SKM-1 treated with dmso at 0.1 percent for 144 hours (cell line): ENCODE measurements around the gene TAS2R16.

ENCODE experiments used
- DNase-seq: peaks from one replicate; lab custom pipeline; 2025; ENCODE audit not compliant: unreplicated experiment; lab: John Stamatoyannopoulos, UW

TAS2R16 gene

DNA sequence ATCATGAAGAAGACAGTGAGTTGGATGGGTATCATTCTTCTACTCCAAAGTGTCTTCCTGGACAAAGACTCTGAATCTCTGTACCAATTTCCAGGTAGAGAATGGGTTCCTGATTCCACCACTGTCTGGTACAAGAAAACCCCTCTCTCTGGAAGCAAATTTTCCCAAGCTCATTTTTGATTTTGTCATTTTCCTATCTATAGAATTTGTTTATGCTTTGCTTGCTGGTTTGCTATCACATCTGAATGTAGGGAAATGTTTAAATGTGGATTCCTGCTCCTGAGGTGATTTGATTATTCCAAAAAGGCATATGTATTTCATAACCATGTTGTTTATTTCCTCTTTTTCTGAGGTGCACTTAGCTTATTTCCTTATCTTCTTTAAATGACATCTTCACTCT, at the start of gene TAS2R16:
Gene TAS2R16 (minus strand): TSS at position 101 of the 400 bp plus-strand sequence. CDS start 66 bp downstream, at position 35.
- DNase-seq = no peak

DNA sequence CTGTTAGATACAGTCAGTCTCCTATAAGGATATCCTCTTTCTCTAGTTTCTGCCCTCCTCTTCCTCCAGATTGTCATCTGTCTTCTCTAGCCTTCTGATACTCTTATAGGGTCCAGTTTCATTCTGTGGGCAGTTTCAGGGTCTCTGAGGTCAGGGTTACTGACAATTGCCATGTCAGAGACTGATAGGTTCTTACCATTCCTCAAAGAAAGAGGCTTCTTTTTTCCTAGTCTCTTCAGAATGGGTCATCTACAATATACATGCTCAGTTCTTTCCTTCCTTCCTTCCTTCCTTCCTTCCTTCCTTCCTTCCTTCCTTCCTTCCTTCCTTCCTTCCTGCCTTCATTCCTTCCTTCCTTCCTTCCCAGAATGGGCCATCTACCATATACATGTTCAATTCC, 48.1 kb upstream of the TAS2R16 start:
- DNase-seq = no peak

GRCh38 chr7:123041101-123041500, 45.6 kb upstream of the TAS2R16 start:
- DNase-seq = no peak

DNA sequence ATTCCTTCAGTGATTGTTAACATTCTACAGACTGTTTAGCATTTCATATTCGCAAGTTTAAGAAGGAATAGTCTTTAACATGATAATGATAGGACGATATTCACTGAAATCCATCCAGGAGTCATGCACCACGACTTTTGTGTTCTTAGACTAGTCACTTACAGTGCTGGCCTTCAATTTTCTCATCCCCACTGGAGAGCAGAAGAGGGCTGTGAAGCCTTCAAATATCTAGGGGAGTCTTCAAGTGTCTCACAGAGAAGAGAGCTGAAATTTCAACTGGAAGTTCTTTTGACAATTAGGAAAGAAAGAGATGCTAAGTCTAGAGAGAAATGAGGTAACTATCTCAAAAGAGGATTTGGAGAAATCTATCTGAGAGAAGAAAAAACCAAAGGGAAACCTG, 43.8 kb upstream of the TAS2R16 start:
- DNase-seq = no peak

DNA sequence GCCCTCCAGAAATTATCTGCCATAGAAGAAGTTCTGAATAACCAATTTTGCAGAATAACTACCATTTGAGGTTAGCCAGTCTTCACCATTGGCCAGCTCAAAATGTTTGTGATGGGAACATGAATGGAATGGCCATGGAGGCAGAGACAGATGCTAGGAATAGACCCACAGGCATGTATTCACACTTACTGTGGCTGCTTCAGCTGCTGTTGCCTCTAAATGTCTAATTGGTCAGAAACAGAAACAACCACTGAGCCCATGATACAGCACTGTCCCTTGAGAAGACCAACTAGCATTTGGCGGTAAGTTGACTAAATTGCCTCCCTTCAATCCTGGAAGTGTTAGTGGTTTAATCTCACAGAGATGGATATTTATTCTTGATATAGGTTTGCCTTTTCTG, 38.6 kb upstream of the TAS2R16 start:
- no peak for DNase-seq

GRCh38 chr7:123030631-123031030, 35.1 kb upstream of the TAS2R16 start:
- no peak for DNase-seq

GRCh38 chr7:123028339-123028738, 32.8 kb upstream of the TAS2R16 start:
- no peak for DNase-seq

DNA sequence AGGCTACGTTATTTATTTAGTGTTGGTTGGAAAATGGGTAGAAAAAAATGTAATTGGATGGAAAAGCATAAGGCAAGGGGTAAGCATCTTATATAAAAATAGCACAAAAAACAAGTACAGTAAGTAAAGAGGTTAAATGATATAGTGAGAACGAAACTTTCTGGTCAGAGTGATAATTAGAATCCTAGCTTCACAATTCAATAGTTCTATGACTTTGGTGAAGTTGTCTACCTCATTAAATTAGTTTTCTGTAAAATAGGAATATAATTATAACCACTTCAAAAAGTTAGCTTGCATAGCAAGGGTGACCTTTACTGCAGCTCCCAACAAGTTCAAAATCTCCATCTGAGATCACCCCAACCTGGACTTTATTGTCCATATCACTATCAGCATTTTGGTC, 30.8 kb upstream of the TAS2R16 start:
- no peak for DNase-seq

DNA sequence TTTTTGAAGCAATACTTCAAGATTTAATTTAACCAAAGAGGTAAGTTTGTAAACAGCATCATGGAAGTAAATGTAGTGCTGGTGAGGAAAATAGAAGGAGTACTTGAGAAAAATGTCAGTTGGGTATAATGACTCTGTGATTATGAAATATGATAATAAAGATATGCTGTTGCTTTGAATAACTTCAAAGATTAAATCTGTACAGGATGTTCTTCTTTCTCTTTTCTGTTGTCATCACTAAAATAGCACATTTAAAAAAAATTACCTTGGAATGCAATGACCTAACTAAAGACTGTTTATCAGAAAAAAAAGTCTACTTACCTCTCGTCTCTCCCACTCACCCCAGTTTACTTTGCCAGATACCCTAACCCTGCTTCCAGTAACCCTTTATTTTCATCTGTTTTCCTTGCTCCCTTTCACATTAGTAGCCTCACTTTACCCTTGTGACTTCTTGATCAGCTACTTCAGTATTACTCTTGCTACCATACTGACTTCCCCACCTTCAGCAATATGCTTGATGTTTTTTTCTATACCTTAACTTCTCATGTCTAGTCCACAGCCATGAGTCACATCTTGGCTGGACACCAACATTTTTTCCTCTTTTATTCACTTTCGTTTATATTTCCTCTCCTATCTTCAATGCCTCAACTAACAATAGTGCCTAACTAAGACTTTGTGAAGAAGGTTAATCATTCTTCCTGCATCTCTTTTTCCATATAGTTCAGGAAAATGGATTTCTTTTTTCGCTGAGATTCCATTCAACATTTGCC, 29.7 kb upstream of the TAS2R16 start:
- no peak for DNase-seq

DNA sequence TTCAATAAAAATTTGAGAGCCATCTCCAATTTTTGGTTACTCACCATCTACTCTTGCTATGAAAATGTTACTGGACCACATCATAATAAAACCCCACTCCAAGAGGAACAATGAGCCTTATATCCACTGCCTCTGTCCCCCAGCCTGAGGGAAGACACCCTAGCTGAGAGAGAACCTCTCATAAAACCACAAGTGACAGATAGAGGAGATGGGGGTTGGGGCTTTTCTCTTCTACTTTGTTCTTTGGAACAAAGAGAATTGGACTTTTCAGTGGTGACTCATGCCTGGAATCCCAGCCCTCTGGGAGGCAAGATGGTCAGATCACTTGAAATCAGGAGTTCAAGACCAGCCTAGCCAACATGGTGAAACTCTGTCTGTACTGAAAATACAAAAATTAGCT, 27.6 kb upstream of the TAS2R16 start:
- DNase-seq = no peak

DNA sequence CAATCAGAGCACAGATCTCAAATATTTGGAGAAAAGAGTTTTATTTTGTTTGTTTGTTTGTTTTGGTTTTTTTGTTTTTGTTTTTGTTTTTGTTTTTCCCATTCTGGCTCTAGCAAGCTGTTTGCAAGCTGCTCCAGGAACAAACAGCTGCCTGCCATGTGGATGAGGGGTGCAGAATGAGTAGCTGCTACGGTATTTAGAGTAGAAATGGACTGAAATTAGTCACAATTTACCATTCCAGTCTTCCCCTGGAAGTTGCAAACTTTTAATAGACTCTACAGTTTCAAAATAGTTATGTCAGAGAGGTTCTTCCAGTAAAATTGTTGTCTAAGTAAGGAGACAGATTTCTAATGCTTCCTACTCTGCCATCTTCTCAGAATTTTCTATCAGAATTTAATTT, 27.1 kb upstream of the TAS2R16 start:
- no peak for DNase-seq

- DNase-seq = no peak
Observed at GRCh38 chr7:123012435-123012834, 16.9 kb upstream of the TAS2R16 start.

GRCh38 chr7:123011766-123012369, 16.4 kb upstream of the TAS2R16 start:
- no peak for DNase-seq

DNA sequence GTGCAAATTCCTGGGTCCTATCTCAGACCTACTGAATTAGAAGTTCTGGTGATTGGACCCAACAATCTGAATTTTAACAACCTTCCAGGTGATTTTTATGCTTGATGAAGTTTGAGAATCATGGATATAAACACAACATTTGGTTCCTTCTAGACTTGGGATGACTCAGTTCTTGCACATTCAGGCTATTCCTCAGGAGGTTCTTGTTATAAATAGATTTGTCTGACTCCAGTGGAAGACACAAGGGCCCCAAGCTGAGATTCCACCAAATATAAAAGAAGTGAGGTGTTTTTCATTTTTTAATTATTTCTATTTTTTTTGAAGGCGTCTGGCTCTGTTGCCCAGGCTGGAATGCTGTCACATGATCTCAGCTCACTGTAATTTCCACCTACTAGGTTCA, 9.4 kb upstream of the TAS2R16 start:
- no peak for DNase-seq

GRCh38 chr7:123003539-123004126, 8.1 kb upstream of the TAS2R16 start:
- DNase-seq = peak; percentile 12

GRCh38 chr7:122989577-122989976, 5.9 kb downstream of the TAS2R16 start:
- DNase-seq = no peak

DNA sequence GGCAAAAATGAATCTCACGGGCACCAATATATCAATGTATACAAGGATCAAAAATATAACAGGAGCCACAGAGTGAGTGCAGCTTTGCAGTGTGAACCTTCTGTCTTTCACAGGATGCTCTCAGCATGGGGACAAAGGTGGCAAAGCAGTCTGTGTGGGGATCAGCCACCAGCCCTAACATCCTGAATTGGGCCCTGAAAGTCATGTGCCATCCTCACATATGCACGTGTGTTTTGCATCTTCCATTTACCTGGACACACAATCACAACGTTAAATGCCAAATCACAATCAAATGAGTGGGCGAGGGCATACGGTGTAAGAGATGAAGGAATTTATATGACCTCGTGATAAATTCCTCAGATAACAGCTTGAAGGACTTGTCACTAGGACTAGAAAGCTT, 6.5 kb downstream of the TAS2R16 start:
- no peak for DNase-seq

GRCh38 chr7:122988333-122988732, 7.2 kb downstream of the TAS2R16 start:
- no peak for DNase-seq

DNA sequence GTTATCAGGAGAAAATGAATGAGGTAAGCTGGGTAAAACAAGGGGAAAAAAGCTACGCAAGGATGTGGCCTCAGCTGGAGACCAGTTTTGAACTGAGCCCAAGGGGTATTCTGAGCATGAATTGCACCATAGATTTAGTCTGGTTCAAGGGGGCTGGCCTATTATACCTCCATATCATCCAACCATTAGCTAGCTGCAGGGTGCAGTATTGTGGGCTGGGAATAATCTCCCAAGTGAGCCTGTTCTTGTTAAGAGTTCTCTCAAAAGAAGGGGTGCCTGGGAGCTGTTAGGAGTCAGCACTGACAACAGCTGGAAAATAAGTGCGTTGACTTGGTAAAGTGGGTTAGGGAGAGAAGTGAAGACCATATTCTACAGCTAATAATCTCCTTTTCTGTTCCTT, 8.0 kb downstream of the TAS2R16 start:
- DNase-seq = no peak

DNA sequence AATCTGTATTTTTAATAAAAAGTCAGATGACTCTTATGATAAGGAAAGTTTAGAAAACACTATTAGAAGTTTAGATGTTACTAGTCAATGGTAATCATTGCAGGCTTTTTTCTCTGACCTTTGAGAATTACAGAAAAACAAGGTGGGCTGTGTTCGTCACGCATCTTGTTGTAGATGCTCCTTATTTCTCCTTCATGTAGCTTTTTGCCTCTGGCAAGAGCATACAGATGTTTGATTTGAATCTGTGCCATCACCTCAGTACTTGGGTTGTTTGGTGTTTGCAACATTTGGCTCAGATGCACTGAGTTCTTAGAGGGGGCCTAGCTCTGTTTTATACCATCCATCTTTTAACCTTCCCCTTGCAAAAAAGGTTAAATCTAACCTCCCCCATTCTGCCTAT, 11.5 kb downstream of the TAS2R16 start:
- DNase-seq = no peak

- no peak for DNase-seq
Observed at GRCh38 chr7:122983261-122983660, 12.2 kb downstream of the TAS2R16 start.

- no peak for DNase-seq
Observed at GRCh38 chr7:122975341-122975740, 20.2 kb downstream of the TAS2R16 start.
